BJ (cell line): ENCODE data around the gene TEX54. TPM values are rescaled to one million over a fixed set of nuclear protein-coding genes. Genes with fewer than 3 reads are reported as not detected.
A peak's percentile ranks its signal among the peaks of the same experiment; 100 is the strongest.

Experiments
- CTCF ChIA-PET: fragments of 350-600 bp; formaldehyde crosslinking; extraction: SDS; loops from one replicate; lab custom pipeline; 2021; ENCODE audit warnings: antibody characterized with exemption, inconsistent platforms; lab: Yijun Ruan, JAX
- POLR2A ChIA-PET: fragments of 300-600 bp; sonication (Branson Sonifier 250); formaldehyde crosslinking; extraction: SDS; loops from one replicate; lab custom pipeline; 2021; ENCODE audit warnings: antibody characterized with exemption; lab: Charles Lee
- DNase-seq: peaks from one replicate; pipeline ENCODE4 v3.0.0-alpha.2; 2011; ENCODE audit warnings: low read depth
- H3K27me3 ChIP-seq: 2 replicates; pipeline ENCODE4 v1.6.0; 2011; ENCODE audit warnings: low read length; ENCODE audit not compliant: control insufficient read depth, insufficient read depth
- H3K36me3 ChIP-seq: 2 replicates; pipeline ENCODE4 v1.5.1; 2011; ENCODE audit warnings: low read length; ENCODE audit not compliant: control insufficient read depth, insufficient read depth
- H3K4me3 ChIP-seq: 2 replicates; pipeline ENCODE4 v1.5.1; 2011; ENCODE audit warnings: low read depth, mild to moderate bottlenecking, control low read depth, low read length
- polyA plus RNA-seq: library from polyadenylated mRNA; depleted of rRNA; stranded (reverse); fragments of >200 nt; gene quantifications from 2 replicates; pipeline ENCODE4 v1.2.3, GENCODE V29; 2011
- TF ChIP-seq, protein P1 (sequence below): IDR thresholded peaks from 2 replicates; pipeline ENCODE4 v1.5.1; 2011; ENCODE audit warnings: low read depth, mild to moderate bottlenecking, control low read depth, inconsistent platforms, low read length, moderate library complexity; ENCODE audit not compliant: insufficient read depth

Gene TEX54
- polyA plus RNA-seq, 1 experiment: not detected

DNA sequence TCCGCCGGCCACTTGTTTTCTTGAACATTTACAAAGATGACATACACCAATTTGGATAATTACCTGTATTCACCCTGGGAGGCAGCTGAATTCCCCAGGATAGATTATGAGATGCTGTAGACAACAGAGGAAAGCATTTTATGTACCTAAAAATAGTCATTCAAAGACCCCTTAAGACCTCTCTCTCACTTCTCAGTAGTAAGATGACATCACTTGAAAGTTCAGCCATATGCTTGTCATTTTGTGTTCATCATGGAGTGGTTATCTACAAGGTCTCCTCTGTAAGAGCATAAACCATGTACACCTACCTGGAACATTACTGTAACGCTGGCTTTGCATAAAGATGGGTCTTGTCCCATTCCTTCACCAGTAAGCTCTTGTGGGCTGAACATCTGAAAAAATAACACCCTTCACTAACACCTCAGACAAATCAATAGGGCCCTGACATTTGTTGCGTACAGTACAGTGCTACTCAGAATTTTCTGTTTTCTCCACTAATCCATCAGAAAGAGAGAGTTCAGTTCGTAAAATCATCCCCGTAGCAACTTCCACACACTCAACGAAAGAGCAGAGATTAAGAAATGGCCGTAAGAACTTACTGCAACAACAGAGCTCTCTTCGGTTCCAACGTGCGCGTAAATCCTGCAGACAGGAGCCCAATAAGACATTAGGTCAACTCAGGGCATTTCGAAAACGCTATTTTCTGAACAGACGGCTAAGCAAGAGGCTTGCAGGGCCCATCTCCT is 22.4 kb upstream of the TEX54 start:
- TF ChIP-seq, protein P1, sequence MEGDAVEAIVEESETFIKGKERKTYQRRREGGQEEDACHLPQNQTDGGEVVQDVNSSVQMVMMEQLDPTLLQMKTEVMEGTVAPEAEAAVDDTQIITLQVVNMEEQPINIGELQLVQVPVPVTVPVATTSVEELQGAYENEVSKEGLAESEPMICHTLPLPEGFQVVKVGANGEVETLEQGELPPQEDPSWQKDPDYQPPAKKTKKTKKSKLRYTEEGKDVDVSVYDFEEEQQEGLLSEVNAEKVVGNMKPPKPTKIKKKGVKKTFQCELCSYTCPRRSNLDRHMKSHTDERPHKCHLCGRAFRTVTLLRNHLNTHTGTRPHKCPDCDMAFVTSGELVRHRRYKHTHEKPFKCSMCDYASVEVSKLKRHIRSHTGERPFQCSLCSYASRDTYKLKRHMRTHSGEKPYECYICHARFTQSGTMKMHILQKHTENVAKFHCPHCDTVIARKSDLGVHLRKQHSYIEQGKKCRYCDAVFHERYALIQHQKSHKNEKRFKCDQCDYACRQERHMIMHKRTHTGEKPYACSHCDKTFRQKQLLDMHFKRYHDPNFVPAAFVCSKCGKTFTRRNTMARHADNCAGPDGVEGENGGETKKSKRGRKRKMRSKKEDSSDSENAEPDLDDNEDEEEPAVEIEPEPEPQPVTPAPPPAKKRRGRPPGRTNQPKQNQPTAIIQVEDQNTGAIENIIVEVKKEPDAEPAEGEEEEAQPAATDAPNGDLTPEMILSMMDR: no peak
- CTCF ChIA-PET: interaction anchor here (0.6 to 5.5 kb wide), 6 partner anchors 9 to 1543 kb away, joined by 3 to 37 read pairs (median 7); partner anchors contain the start of genes SLC3A2 and TMEM179B
- POLR2A ChIA-PET: interaction anchor here (0.6 to 3.1 kb wide), 6 partner anchors 12 to 1902 kb away, joined by 3 to 22 read pairs (median 6); partner anchors contain the start of genes HNRNPUL2 and LRRN4CL
- Histone ChIP-seq H3K36me3 (peaks cover 11% of the 10 kb centered on the region), H3K27me3 (no peaks in the 10 kb centered on the region), H3K4me3 (peak overlapping the region; percentile 67)
- DNase-seq: no peak

DNA sequence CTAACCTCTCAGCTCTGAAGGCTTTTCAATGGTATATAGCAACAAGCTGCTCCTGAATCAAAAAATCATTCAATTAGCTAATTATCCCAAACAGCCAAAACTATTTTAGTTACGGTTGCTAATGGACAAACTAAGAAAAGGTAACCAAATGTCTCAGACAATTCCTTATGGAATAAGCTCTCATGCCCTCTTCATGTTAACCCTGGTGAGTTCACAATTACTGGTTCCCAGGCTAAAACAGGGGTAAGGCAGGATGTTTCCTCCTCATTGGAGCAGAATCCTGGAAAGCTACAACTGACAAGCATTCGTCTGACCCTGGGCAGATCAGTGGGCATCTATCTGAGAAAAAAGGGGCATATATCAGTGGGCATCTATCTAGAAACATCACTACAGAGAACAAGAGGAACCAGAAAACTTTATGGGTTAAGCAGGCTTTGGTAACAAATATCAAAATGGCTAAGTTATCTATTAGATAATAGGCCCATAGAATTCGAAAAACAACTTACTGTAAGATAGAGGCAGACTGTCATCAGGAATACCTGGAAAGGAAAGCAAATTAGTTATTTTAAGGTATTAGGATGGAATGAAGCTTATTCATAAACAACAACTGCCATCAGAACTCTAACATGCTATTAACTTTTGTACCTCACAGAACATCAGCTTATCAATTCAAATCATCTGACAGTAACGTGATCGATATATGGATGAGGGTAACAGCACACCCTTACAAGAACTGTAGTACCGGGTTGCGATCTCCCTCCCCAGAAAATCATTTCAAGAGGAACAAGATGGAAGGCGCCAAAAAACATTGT is 21.6 kb upstream of the TEX54 start:
- Histone ChIP-seq H3K36me3 (peaks cover 11% of the 10 kb centered on the region), H3K4me3 (peak overlapping the region; percentile 67), H3K27me3 (no peaks in the 10 kb centered on the region)
- DNase-seq: no peak
- TF ChIP-seq, protein P1: no peak
- ChIA-PET CTCF (interaction anchor here (0.6 to 5.5 kb wide), 4 partner anchors 9 to 1542 kb away, joined by 3 to 37 read pairs (median 6); partner anchors contain the start of gene TMEM179B), POLR2A (interaction anchor here (1.6 to 3.1 kb wide), 2 partner anchors 11 to 13 kb away, joined by 8 to 22 read pairs; no protein-coding TSS in a partner anchor)

DNA sequence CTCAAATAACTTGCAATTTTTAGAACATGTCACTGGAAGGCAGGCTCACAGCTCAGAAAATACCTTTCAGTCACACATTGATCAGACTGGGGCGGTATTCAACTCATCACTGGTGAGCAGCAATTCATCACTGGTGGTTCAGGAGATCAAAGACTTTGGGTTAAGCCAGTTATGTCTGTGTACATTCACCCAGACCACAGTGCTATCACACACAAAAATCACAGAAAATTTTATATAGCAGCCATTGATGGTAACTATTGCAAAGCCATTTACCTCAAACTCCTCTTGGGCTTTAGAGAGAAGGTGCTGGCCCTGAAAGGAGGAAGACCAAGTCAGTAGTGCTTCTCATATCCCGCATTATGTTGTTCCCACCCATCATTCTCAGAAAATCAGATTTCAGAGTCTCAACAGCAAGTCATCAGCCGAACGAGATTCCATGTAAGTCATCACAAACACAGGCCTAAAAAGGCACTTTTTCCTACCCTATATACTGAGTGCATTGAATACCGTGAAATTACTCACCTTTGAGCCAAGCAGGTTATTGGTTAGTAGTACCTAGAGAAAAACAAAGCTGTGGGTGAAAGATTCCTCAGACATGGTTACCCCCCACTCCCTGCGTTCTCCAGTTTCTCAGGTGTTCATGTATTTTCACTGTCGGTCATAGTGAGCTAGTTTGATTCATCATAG is 20.8 kb upstream of the TEX54 start:
- TF ChIP-seq, protein P1: no peak
- ChIA-PET CTCF (interaction anchor here (0.6 to 5.5 kb wide), 3 partner anchors 10 to 67 kb away, joined by 3 to 37 read pairs (median 9); partner anchors contain the start of gene TMEM179B), POLR2A (interaction anchor here (1.6 to 3.1 kb wide), 2 partner anchors 11 to 12 kb away, joined by 8 to 22 read pairs; no protein-coding TSS in a partner anchor)
- Histone ChIP-seq H3K4me3 (peak overlapping the region; percentile 67; the same call in 1 of the 2 replicates), H3K27me3 (no peaks in the 10 kb centered on the region), H3K36me3 (peaks cover 11% of the 10 kb centered on the region)
- DNase-seq: no peak

DNA sequence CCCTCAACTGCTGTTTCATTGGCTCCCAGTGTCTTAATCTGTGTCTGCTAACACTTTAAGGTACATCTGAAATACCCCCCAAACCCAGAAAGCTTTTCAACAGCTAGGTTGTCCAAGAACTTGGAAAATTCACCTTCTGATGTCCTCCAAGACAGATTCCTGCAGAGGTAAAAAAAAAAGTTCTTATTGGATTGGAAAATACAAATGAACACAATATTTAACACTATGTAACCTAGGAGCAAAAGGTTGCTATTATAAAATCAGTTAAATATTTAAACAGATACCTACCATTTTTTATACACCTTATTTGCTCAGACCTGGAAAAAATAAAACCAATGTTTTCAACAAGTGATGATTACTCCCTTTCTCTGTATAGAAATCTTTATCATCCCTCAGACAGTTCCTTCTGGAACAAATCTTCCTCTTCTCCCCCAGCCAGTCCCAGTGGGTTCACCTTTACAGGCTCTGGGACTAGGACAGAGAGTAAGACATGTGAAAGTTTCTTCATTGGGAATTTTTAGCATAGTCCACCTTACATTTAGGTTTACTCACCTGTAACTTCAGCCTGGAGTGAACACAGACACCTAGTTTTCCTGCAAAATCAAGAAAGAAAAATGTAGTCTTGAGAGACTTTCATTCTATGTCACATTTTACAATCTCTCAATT is 20.0 kb upstream of the TEX54 start:
- Histone ChIP-seq H3K27me3 (no peaks in the 10 kb centered on the region), H3K36me3 (peaks cover 11% of the 10 kb centered on the region), H3K4me3 (no peak overlapping the region)
- DNase-seq: no peak
- POLR2A ChIA-PET: no interaction called here
- TF ChIP-seq, protein P1: no peak
- CTCF ChIA-PET: interaction anchor here (1.3 kb wide), 2 partner anchors 10 to 66 kb away, joined by 3 to 4 read pairs; no protein-coding TSS in a partner anchor
